ENCODE results near the gene SMAD6. TPM values are rescaled to one million over a fixed set of nuclear protein-coding genes. Genes with fewer than 3 reads are reported as not detected.

SMAD6 gene
- total and polyA plus RNA-seq, 10 of the 15 experiments (the other 5 are each of a cell fraction or from before 2014, with no cell fraction given): under 0.01 to 0.10 (median 0.03) TPM; not detected in 7

DNA sequence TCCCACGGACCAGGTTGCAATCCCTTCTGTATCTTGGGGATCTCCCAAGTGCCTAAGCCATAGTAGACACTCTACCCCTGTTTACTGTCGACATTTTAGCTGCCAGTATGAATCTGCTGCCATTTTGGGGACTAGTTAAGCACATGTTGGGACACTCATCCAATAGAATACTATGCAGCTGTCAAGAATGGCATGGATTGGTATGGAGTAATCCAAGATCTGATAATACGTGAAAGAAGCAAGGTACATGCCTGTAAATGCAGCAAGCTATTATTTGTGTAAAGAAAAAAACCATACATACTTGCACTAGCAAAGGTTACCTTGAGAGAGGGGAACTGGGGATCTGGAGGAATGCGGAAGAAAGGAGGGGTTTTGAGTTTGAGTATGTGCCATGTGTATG is 129.3 kb downstream of the SMAD6 start (continued):
- TF ChIP-seq, protein P1, sequence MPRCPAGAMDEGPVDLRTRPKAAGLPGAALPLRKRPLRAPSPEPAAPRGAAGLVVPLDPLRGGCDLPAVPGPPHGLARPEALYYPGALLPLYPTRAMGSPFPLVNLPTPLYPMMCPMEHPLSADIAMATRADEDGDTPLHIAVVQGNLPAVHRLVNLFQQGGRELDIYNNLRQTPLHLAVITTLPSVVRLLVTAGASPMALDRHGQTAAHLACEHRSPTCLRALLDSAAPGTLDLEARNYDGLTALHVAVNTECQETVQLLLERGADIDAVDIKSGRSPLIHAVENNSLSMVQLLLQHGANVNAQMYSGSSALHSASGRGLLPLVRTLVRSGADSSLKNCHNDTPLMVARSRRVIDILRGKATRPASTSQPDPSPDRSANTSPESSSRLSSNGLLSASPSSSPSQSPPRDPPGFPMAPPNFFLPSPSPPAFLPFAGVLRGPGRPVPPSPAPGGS (IDR thresholded peaks at IDR 0.05; ENCODE audit: borderline replicate concordance, insufficient read depth, low read depth, low read length, poor library complexity, severe bottlenecking): no peak
- TF ChIP-seq CHD4 (IDR thresholded peaks at IDR 0.05) (no peak), KAT2A (conservative IDR thresholded peaks at IDR 0.05; ENCODE audit: control insufficient read depth, low read depth, low read length) (no peak), SMARCA5 (IDR thresholded peaks at IDR 0.05) (no peak), MXI1 (IDR thresholded peaks at IDR 0.05; ENCODE audit: low read depth, low read length) (no peak), MYC (IDR thresholded peaks at IDR 0.05; ENCODE audit: insufficient read depth, insufficient read length, insufficient replicate concordance, low read length, severe bottlenecking) (no peak)

DNA sequence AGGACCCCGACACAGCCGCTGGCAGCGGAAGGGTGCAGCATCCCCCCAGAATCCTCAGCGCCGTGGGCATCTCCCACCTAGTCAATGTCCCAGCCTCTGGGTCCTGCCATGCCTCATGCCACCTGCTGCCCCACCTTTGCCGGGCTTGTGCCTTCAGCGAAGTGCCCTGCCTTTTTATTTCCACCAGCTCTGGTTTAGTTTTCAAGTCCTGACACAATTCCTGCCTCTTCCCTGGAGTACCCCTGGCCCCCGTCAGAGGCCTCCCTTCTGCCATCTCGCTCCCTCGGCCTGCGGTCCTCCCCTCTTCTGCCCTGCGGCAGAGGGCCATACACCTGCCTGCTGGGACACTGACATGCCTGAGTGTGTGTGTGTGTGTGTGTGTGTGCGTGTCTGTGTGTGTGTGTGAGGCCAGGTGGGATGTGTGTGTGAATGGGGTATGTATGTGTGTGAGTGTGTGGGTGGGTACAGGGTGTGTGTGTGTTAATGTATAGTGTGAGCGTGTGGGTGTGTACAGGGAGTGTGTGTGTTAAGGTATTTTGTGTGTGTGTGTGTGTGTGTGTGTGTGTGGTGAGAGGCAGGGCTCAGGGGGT is 129.9 kb downstream of the SMAD6 start:
- ChIA-PET SMC1A (ENCODE audit: uncharacterized antibody, unreplicated experiment) (interaction anchor here (1.1 kb wide), 1 partner anchor 400 kb away, joined by 3 read pairs; no protein-coding TSS in a partner anchor), POLR2A (no interaction called here), CTCF (interaction anchor here (1.7 kb wide), 1 partner anchor 19 kb away, joined by 6 read pairs; no protein-coding TSS in a partner anchor), RAD21 (ENCODE audit: unreplicated experiment) (no interaction called here)
- H3K27ac ChIP-seq (ENCODE audit: control insufficient read depth, insufficient read depth): no peak overlapping the region
- peaks cover 3% of the 10 kb centered on the region; the same call in 1 of the 3 replicates for H3K9me3 ChIP-seq (replicated peaks; ENCODE audit: control insufficient read depth, insufficient read depth, low read length)
- intact Hi-C loops (cut with micrococcal nuclease; ENCODE audit: unreplicated experiment) (no loop called here), in situ Hi-C loops (cut with MboI) (no loop called here)
- H4K20me1 ChIP-seq (ENCODE audit: control insufficient read depth, insufficient read depth): no peaks in the 10 kb centered on the region
- 63% methylated on average over 14 of the region's 14 CpGs for WGBS (ENCODE audit: insufficient coverage, insufficient replicate concordance, low lambda C conversion rate, missing lambda C conversion rate)
- no peaks in the 10 kb centered on the region for H3K36me3 ChIP-seq (ENCODE audit: control insufficient read depth in 2 of 2, insufficient read depth in 2 of 2, low read length in 1 of 2)
- no TSS peak for BruUV-seq (replicated peaks)
- no peak for TF ChIP-seq ZZZ3 (IDR thresholded peaks at IDR 0.05; ENCODE audit: control insufficient read depth, insufficient read length, low read depth)
- TF ChIP-seq, protein P2, sequence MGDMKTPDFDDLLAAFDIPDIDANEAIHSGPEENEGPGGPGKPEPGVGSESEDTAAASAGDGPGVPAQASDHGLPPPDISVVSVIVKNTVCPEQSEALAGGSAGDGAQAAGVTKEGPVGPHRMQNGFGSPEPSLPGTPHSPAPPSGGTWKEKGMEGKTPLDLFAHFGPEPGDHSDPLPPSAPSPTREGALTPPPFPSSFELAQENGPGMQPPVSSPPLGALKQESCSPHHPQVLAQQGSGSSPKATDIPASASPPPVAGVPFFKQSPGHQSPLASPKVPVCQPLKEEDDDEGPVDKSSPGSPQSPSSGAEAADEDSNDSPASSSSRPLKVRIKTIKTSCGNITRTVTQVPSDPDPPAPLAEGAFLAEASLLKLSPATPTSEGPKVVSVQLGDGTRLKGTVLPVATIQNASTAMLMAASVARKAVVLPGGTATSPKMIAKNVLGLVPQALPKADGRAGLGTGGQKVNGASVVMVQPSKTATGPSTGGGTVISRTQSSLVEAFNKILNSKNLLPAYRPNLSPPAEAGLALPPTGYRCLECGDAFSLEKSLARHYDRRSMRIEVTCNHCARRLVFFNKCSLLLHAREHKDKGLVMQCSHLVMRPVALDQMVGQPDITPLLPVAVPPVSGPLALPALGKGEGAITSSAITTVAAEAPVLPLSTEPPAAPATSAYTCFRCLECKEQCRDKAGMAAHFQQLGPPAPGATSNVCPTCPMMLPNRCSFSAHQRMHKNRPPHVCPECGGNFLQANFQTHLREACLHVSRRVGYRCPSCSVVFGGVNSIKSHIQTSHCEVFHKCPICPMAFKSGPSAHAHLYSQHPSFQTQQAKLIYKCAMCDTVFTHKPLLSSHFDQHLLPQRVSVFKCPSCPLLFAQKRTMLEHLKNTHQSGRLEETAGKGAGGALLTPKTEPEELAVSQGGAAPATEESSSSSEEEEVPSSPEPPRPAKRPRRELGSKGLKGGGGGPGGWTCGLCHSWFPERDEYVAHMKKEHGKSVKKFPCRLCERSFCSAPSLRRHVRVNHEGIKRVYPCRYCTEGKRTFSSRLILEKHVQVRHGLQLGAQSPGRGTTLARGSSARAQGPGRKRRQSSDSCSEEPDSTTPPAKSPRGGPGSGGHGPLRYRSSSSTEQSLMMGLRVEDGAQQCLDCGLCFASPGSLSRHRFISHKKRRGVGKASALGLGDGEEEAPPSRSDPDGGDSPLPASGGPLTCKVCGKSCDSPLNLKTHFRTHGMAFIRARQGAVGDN (IDR thresholded peaks at IDR 0.05): no peak
- TF ChIP-seq, protein P3, sequence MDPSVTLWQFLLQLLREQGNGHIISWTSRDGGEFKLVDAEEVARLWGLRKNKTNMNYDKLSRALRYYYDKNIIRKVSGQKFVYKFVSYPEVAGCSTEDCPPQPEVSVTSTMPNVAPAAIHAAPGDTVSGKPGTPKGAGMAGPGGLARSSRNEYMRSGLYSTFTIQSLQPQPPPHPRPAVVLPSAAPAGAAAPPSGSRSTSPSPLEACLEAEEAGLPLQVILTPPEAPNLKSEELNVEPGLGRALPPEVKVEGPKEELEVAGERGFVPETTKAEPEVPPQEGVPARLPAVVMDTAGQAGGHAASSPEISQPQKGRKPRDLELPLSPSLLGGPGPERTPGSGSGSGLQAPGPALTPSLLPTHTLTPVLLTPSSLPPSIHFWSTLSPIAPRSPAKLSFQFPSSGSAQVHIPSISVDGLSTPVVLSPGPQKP (IDR thresholded peaks at IDR 0.05; ENCODE audit: low read depth, low read length): no peak
- H3K79me2 ChIP-seq (ENCODE audit: control insufficient read depth, insufficient read depth, low read length): no peaks in the 10 kb centered on the region
- no peak for DNase-seq (ENCODE audit: low read depth, low spot score)
- no peak overlapping the region for H3K4me3 ChIP-seq
- H2AFZ ChIP-seq (ENCODE audit: control insufficient read depth, low read depth, low read length): no peak overlapping the region
- no peaks in the 10 kb centered on the region for H3K4me1 ChIP-seq (ENCODE audit: control insufficient read depth, insufficient read depth, low read length)
- no peak for FAIRE-seq
- no peak overlapping the region for H3K4me2 ChIP-seq (ENCODE audit: control insufficient read depth, insufficient read depth)
- no peaks in the 10 kb centered on the region for H3K27me3 ChIP-seq (replicated peaks in 1 of 2; ENCODE audit: control insufficient read depth in 2 of 2, insufficient read depth in 2 of 2, low read length in 1 of 2)
- H3K9ac ChIP-seq (ENCODE audit: control insufficient read depth, insufficient read depth, low read length): no peak overlapping the region
- no peak for ATAC-seq

All from GM12878 (cell line).